A549 (cell line): ENCODE measurements around the gene LY6G5B.

Experiments used
- CTCF ChIP-seq: fragments of >200 bp; sonication (Bioruptor Twin); formaldehyde crosslinking; IDR thresholded peaks from 3 replicates; pipeline ENCODE4 v1.5.1; 2016
- ELK1 ChIP-seq: fragments of 150-350 bp; IDR thresholded peaks from 2 replicates; pipeline ENCODE4 v1.6.1; 2014; ENCODE audit warnings: low read depth, mild to moderate bottlenecking, low read length
- EP300 ChIP-seq, 2 experiments: fragments of >200 bp; sonication (Bioruptor Twin); formaldehyde crosslinking; IDR thresholded peaks; 2 replicates in 1 of 2; 3 replicates in 1 of 2; pipeline ENCODE4 v1.6.1; 2016 to 2017
- POLR2A ChIP-seq: IDR thresholded peaks from 2 replicates; pipeline ENCODE4 v1.6.1; 2012; ENCODE audit warnings: mild to moderate bottlenecking, low read length
- TF ChIP-seq, protein P1 (sequence below): fragments of 200-600 bp; sonication (generic); IDR thresholded peaks from 2 replicates; pipeline ENCODE4 v1.6.1; 2016; ENCODE audit warnings: antibody characterized with exemption, mild to moderate bottlenecking, moderate library complexity

DNA sequence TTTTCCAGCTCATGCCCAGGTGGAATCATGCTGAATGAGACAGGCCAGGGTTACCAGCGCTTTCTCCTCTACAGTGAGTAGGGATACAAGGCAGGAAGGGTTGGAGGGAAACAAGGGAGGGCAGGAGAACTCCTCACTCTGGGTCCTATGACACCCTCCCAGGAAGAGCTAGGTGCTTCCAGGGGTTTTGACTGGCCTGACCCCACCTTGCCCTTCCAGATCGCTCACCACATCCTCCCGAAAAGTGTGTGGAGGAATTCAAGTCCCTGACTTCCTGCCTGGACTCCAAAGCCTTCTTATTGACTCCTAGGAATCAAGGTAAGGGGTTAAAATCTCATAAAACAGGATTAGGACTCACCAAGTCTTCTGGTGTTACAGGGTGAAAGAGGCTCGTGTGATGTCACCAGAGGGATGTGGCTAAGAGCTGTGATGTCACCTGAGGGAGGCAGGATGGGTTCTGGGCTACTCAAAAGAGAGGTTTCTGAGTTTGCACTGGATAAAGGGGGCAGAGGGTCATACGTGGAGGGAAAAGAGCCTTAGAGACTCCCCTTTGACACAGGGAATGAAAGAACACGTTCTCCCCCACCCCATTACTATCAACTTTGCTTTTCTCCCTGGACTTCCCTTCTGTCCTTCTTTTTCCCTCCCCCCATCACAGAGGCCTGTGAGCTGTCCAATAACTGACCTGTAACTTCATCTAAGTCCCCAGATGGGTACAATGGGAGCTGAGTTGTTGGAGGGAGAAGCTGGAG lies 12.2 kb upstream of the LY6G5B start:
- no peak for TF ChIP-seq EP300 (IDR thresholded peaks at IDR 0.05)
- TF ChIP-seq CTCF, result no peak
- no peak for TF ChIP-seq POLR2A
- TF ChIP-seq, protein P1, sequence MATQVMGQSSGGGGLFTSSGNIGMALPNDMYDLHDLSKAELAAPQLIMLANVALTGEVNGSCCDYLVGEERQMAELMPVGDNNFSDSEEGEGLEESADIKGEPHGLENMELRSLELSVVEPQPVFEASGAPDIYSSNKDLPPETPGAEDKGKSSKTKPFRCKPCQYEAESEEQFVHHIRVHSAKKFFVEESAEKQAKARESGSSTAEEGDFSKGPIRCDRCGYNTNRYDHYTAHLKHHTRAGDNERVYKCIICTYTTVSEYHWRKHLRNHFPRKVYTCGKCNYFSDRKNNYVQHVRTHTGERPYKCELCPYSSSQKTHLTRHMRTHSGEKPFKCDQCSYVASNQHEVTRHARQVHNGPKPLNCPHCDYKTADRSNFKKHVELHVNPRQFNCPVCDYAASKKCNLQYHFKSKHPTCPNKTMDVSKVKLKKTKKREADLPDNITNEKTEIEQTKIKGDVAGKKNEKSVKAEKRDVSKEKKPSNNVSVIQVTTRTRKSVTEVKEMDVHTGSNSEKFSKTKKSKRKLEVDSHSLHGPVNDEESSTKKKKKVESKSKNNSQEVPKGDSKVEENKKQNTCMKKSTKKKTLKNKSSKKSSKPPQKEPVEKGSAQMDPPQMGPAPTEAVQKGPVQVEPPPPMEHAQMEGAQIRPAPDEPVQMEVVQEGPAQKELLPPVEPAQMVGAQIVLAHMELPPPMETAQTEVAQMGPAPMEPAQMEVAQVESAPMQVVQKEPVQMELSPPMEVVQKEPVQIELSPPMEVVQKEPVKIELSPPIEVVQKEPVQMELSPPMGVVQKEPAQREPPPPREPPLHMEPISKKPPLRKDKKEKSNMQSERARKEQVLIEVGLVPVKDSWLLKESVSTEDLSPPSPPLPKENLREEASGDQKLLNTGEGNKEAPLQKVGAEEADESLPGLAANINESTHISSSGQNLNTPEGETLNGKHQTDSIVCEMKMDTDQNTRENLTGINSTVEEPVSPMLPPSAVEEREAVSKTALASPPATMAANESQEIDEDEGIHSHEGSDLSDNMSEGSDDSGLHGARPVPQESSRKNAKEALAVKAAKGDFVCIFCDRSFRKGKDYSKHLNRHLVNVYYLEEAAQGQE, result no peak
- no peak for TF ChIP-seq ELK1
